Forelimb muscle (tissue), 1 donor: ENCODE data around the gene SERTAD2. TPM values are rescaled to one million over a fixed set of nuclear protein-coding genes. Genes with fewer than 3 reads are reported as not detected.

Experiments used
- DNase-seq: peaks from one replicate; pipeline ENCODE4 v3.0.0-alpha.2; 2013; ENCODE audit warnings: low read depth
- polyA plus RNA-seq: library from polyadenylated mRNA; unstranded; fragments of 120-200 nt; gene quantifications from one replicate; pipeline ENCODE4 v1.2.1, GENCODE V29; 2013; ENCODE audit not compliant: insufficient read length

Gene SERTAD2
- polyA plus RNA-seq, 1 donor, result 26.9 TPM

GRCh38 chr2:64649013-64649484, 4.7 kb downstream of the SERTAD2 start:
- no peak for DNase-seq

DNA sequence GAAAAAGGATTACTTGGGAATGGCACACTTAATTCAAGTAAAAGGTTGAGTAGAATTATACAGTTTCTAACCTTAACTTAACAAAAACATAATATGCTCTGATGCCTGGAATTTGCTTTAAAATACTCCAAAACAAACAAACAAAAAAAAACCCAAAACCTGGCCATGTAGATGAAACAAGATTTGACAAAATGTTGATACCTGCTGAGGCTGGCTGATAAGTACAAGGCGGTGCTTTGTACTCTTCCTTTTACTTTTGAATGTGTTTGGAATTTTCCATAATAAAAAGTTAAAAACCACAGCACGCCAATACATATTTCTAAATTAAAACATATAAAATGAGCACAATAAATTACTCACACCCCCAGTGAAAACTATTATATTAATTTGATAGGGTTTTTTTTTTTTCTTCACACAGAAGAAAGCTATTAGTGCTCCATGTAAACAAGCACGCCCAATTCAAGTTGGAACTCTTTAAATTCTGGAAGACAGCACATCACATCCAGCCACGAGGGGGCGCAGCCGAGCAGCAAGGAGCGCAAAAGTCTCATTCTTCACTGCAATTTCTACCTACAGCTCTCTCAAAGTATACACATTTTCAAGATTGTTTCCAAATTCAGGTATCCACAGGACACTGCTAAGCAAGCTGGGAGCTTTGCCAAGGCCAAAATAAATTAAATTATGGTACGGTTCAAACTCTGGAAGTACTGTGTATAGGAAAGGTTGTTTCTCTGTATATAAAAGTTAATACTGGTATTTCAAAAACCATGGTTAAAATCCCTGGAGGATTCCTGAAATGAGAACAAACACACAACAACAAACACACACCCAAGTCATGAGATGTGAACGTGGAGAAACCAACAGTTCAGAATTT, 7.5 kb downstream of the SERTAD2 start:
- DNase-seq, result no peak

- peak; percentile 85 for DNase-seq
Observed at GRCh38 chr2:64644458-64645382, 9.0 kb downstream of the SERTAD2 start.

DNA sequence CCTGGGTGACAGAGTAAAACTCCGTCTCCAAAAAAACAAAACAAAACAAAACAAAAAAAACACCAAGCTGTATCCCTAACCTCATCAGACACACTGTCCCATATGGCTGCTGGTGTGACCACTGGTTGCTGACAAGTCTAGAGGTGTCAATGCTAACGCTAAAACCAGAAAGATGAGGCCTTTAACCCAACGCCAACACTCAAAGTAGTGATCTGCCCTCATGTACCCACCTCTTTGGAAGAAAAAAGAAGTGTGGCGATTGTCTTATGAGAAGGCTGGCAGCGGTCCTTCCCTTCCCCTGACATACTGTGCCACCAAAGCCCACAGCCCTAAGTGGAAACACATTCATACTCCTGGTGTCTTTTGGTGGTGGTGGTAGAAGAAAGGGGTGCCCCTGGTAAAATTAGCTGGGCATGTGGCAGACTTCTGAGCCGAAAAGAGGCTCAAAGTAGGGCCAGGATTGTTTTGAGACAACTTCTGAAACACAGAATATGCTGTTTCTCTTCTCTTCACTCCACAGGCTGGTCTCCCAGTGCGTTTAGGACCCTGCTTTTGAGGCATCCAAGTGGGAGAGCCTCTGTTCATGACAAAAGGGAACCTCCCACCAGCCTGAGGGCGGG, 9.8 kb downstream of the SERTAD2 start:
- DNase-seq, result no peak

DNA sequence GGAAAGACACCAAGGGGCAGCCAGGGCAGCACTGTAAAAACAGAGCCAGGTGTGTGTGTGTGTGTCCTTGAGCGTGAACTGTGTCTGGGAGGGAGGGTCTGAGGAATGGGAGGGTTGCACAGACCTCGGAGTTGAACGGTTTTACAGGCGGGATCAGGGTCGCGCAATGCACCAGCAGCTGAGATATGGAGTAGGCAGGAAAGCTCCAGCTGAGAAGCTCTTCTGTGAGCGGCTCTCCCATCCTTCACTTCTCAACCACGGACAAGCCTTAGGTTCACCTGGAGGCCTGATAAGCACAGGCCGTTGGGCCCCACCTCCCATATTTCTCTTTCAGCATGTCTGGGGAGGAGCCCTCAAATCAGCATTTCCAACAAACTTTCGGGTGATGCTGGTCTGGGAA, 12.1 kb downstream of the SERTAD2 start:
- no peak for DNase-seq

GRCh38 chr2:64640153-64641044, 13.3 kb downstream of the SERTAD2 start:
- no peak for DNase-seq

- DNase-seq, result no peak
Observed at GRCh38 chr2:64639691-64640090, 14.0 kb downstream of the SERTAD2 start.

- no peak for DNase-seq
Observed at GRCh38 chr2:64638502-64639120, 15.1 kb downstream of the SERTAD2 start.

GRCh38 chr2:64637931-64638330, 15.8 kb downstream of the SERTAD2 start:
- DNase-seq, result no peak

DNA sequence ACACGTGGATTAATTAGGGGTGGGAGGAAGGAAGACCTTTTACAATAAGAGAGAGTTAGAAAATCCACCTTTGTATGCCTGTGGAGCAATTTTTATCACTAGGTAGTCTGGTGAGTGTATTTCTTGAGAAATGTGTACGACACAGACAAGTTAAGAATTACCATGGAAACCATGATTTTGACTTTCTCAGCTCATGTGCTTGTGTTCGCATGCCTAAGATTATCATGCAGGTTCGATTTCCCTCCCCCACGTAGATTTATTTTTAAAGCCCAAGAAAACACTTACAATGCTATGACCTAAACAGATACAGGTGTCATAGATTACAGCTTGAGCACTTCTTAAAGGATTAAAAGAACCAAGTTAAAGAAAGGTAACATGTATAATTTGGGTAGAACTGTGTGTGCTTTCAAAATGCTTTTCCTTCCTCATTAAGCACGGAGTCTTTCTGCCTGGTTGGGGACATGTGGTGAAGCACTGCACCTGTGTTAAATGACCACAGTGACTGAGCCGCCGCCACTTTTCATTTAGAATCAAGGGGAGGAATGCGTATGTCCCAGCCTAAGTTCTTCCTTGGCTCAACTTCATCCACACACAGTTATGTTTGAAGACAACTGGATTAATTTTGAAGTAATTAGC, 16.6 kb downstream of the SERTAD2 start:
- DNase-seq, result no peak

GRCh38 chr2:64635976-64636911, 17.5 kb downstream of the SERTAD2 start:
- DNase-seq, result no peak

DNA sequence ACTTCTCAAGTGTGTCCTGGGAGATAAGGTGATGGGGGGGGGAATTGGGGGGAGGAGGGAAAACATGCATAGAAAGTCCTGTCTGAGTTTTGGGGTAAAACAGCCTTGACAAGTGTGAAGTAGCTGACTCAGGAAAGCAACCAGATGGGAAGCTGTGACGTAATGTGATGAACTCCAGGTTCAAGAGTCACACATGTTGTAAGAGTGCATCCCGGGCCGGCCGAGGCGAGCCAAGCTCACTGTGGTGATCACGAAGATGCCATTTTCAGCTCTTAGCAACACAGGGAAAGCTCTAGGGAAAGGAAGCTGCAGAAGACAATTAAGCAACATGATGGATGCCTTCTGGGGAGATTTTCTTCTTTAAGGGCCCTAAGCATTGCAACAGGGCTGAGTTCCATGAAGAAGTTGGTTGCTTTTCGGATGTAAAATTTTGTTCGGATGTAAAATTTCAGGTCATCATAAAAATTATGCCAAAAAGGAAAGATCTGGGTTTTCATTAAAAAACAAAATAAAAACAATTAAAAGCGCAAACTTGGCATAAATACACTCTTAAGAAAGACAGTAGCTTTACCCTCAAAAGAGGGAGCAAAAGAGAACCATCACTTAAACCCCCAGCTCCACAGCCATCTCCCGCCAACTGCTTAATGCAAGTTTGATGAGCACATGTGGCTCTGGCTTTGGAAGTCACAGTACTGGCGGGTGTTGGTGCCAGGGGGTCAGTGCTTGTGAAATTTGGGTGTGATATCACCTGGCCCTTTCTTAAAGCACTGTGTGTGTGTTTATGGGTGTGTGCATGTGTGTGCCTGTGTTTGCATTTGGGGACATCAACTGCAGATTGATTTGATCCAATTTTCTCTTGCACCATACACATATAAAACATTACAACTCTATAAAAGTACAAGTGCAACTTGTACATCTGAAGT, 19.1 kb downstream of the SERTAD2 start:
- no peak for DNase-seq

DNA sequence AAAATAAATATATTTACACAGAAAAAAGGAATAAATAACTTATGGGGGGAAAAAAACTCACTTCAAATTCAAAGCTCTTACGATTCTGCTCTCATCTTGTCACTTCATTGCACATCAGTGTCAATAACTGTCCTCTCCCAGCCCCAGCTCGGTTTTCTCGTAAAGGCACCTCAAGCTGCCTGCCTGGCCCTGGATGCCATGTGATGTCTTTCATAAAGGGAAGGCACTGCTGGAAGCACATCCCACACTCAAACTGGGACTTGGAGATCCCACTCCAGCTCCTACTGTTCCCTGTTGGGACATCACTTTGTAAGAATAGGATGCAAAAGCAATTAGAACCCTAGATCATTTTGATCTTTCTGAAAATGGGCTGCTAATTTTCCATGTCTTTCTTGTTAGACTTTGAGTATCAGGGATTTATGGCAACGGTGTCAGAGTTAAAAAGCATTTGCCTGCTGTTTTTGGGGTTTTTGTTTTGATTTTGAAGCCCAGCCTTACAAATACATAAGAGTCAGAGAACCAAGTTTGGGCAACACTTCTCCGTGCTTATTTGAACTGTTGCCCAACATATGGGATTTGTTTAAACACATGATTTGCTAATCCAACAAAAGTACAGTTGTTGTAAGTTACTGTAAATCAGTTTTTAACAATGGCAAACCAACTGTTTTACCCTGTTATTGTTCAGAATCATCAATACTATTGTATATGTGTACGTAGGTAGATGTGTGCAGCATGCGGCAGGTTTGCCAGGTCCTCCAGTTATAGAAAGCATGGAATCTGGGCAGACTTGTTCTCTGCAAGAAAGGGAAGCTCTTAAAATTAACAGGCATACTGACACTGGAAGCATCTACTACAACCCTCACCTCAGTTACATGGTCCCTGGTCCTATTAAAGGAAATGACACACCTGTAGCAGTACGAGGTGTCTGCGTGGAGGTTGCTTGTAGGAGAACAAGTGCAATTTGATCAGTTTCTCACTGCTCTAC, 20.6 kb downstream of the SERTAD2 start:
- no peak for DNase-seq

DNA sequence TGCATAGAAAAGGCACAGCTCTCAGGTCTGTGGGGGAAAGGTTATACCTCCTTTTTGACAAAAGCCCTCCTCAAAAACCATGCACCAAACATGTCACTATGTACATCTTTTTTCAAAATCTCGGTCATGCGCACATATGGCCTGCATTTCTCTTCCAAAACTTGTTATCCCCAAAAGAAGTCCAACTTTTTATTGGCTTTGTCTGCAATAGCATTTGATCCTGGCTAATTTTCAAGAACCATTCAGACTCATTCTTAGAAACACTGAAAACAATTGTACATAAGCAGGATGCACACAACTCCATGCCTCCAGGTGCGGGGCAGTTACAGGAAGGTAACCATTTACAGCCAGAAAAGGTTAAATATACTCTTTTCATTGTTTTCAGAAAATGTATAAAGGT, 21.9 kb downstream of the SERTAD2 start:
- no peak for DNase-seq

GRCh38 chr2:64630752-64631151, 23.0 kb downstream of the SERTAD2 start:
- no peak for DNase-seq

GRCh38 chr2:64629875-64630274, 23.8 kb downstream of the SERTAD2 start:
- no peak for DNase-seq
